Stimulated activated CD8-positive, alpha-beta memory T cell treated with anti-CD3 and anti-CD28 coated beads, Interleukin-15, amount 100 ng/mL, for 1 hour (primary cell): ENCODE data around the gene RAD51AP1.

ENCODE experiments used
- DNase-seq: peaks from one replicate; pipeline ENCODE4 v3.0.0-alpha.2; 2020; ENCODE audit warnings: low read depth

RAD51AP1 gene

GRCh38 chr12:4552191-4552590, 13.5 kb downstream of the RAD51AP1 start:
- DNase-seq, result no peak

GRCh38 chr12:4553943-4554342, 15.3 kb downstream of the RAD51AP1 start:
- DNase-seq, result no peak

GRCh38 chr12:4555804-4556203, 17.1 kb downstream of the RAD51AP1 start:
- no peak for DNase-seq

- DNase-seq, result no peak
These were observed 18.2 kb downstream of the RAD51AP1 start for GRCh38 chr12:4556735-4557530.

- no peak for DNase-seq
These were observed 18.9 kb downstream of the RAD51AP1 start for GRCh38 chr12:4557586-4557985.

- DNase-seq, result no peak
These were observed 19.5 kb downstream of the RAD51AP1 start for GRCh38 chr12:4558171-4558570.

- no peak for DNase-seq
These were observed 23.5 kb downstream of the RAD51AP1 start, which contains the start of gene DYRK4 for GRCh38 chr12:4562034-4562657. Gene DYRK4, plus strand, starts transcription at chr12:4562208. Its CDS starts 38 bp downstream, at chr12:4562246.

GRCh38 chr12:4563336-4563735, 24.6 kb downstream of the RAD51AP1 start:
- no peak for DNase-seq

GRCh38 chr12:4564818-4565217, 26.1 kb downstream of the RAD51AP1 start:
- DNase-seq, result no peak

GRCh38 chr12:4566474-4566873, 27.8 kb downstream of the RAD51AP1 start:
- no peak for DNase-seq

GRCh38 chr12:4567073-4567881, 28.6 kb downstream of the RAD51AP1 start:
- DNase-seq, result no peak

- DNase-seq, result no peak
These were observed 30.6 kb downstream of the RAD51AP1 start for GRCh38 chr12:4569261-4569660.

- DNase-seq, result no peak
These were observed 34.0 kb downstream of the RAD51AP1 start for GRCh38 chr12:4572680-4573079.

- no peak for DNase-seq
These were observed 40.8 kb downstream of the RAD51AP1 start for GRCh38 chr12:4579305-4580102.

GRCh38 chr12:4580281-4580688, 41.6 kb downstream of the RAD51AP1 start:
- DNase-seq, result no peak

GRCh38 chr12:4584281-4584680, 45.6 kb downstream of the RAD51AP1 start:
- DNase-seq, result no peak

- DNase-seq, result no peak
These were observed 46.2 kb downstream of the RAD51AP1 start for GRCh38 chr12:4584896-4585295.

- no peak for DNase-seq
These were observed 47.8 kb downstream of the RAD51AP1 start for GRCh38 chr12:4586500-4586899.

GRCh38 chr12:4587108-4587507, 48.4 kb downstream of the RAD51AP1 start:
- DNase-seq, result no peak

- DNase-seq, result no peak
These were observed 50.2 kb downstream of the RAD51AP1 start for GRCh38 chr12:4588916-4589315.

GRCh38 chr12:4589941-4590340, 51.3 kb downstream of the RAD51AP1 start:
- DNase-seq, result no peak

GRCh38 chr12:4591180-4591687, 52.5 kb downstream of the RAD51AP1 start:
- DNase-seq, result no peak
